Liver (tissue), 9 donors: Measurements from ENCODE around the gene CDC37. TPM values are rescaled to one million over a fixed set of nuclear protein-coding genes. Genes with fewer than 3 reads are reported as not detected.

Experiments
- DNase-seq: peaks from one replicate; pipeline ENCODE4 v3.0.0-alpha.2; 2017; ENCODE audit warnings: low spot score
- H3K27ac ChIP-seq, 2 donors: one replicate each; pipeline ENCODE4 v1.7.0; 2013; ENCODE audit warnings: inconsistent platforms in 2 of 2, low read length in 2 of 2, control low read depth in 1 of 2, low read depth in 1 of 2, mild to moderate bottlenecking in 1 of 2
- H3K27me3 ChIP-seq, 4 donors: one replicate each; pipeline versions ENCODE4 v1.6.1 to v1.7.0; 2013; ENCODE audit warnings: low read length in 3 of 4, inconsistent platforms in 1 of 4, mild to moderate bottlenecking in 1 of 4, moderate library complexity in 1 of 4; ENCODE audit not compliant: control insufficient read depth in 4 of 4, insufficient read depth in 4 of 4
- H3K36me3 ChIP-seq, 4 donors: one replicate each; pipeline versions ENCODE4 v1.6.1 to v1.7.0; 2013; ENCODE audit warnings: low read length in 3 of 4, mild to moderate bottlenecking in 3 of 4, low read depth in 1 of 4, moderate library complexity in 1 of 4; ENCODE audit not compliant: control insufficient read depth in 4 of 4, insufficient read depth in 3 of 4
- H3K4me1 ChIP-seq, 4 donors: one replicate each; pipeline versions ENCODE4 v1.6.1 to v1.7.0; 2013; ENCODE audit warnings: low read length in 3 of 4, mild to moderate bottlenecking in 3 of 4, moderate library complexity in 1 of 4; ENCODE audit not compliant: control insufficient read depth in 4 of 4, insufficient read depth in 4 of 4
- H3K4me3 ChIP-seq, 3 donors: one replicate each; pipeline versions ENCODE4 v1.6.1 to v1.7.0; 2013; ENCODE audit warnings: low read length in 3 of 3, control low read depth in 1 of 3, low read depth in 1 of 3, mild to moderate bottlenecking in 1 of 3
- H3K9ac ChIP-seq, 2 donors: one replicate each; pipeline ENCODE4 v1.7.0; 2013; ENCODE audit warnings: low read length in 2 of 2, mild to moderate bottlenecking in 2 of 2, moderate library complexity in 2 of 2, control low read depth in 1 of 2, low read depth in 1 of 2
- H3K9me3 ChIP-seq, 4 donors: one replicate each; pipeline versions ENCODE4 v1.6.1 to v1.7.0; 2013; ENCODE audit warnings: low read length in 3 of 4; ENCODE audit not compliant: control insufficient read depth in 4 of 4
- FOXA1 ChIP-seq: IDR thresholded peaks from 2 replicates; pipeline ENCODE4 v1.6.1; 2016; ENCODE audit warnings: antibody characterized with exemption
- FOXA2 ChIP-seq: IDR thresholded peaks from 2 replicates; pipeline ENCODE4 v1.6.1; 2016; ENCODE audit warnings: antibody characterized with exemption
- GABPA ChIP-seq, 2 donors: IDR thresholded peaks in 1 of 2; conservative IDR thresholded peaks in 1 of 2; 2 replicates each; pipeline ENCODE4 v1.6.1; 2016; ENCODE audit warnings: antibody characterized with exemption in 2 of 2, mild to moderate bottlenecking in 1 of 2, moderate library complexity in 1 of 2
- HNF4A ChIP-seq, 2 donors: conservative IDR thresholded peaks; 2 replicates each; pipeline ENCODE4 v1.6.1; 2016; ENCODE audit warnings: antibody characterized with exemption in 2 of 2, mild to moderate bottlenecking in 2 of 2
- HNF4G ChIP-seq: IDR thresholded peaks from 2 replicates; pipeline ENCODE4 v1.6.1; 2016; ENCODE audit warnings: antibody characterized with exemption
- JUND ChIP-seq, 2 donors: IDR thresholded peaks; 2 replicates each; pipeline ENCODE4 v1.6.1; 2016; ENCODE audit warnings: antibody characterized with exemption in 2 of 2
- NR2F2 ChIP-seq: IDR thresholded peaks from 2 replicates; pipeline ENCODE4 v1.6.1; 2016; ENCODE audit warnings: antibody characterized with exemption
- RAD21 ChIP-seq, 2 donors: IDR thresholded peaks; 2 replicates each; pipeline ENCODE4 v1.6.1; 2016; ENCODE audit warnings: antibody characterized with exemption in 2 of 2, mild to moderate bottlenecking in 2 of 2
- RXRA ChIP-seq, 2 donors: IDR thresholded peaks; 2 replicates each; pipeline ENCODE4 v1.6.1; 2017 to 2018; ENCODE audit warnings: antibody characterized with exemption in 2 of 2, mild to moderate bottlenecking in 1 of 2
- SP1 ChIP-seq: IDR thresholded peaks from 2 replicates; pipeline ENCODE4 v1.6.1; 2018; ENCODE audit warnings: antibody characterized with exemption, mild to moderate bottlenecking
- TAF1 ChIP-seq: conservative IDR thresholded peaks from 2 replicates; pipeline ENCODE4 v1.6.1; 2016; ENCODE audit warnings: antibody characterized with exemption, mild to moderate bottlenecking
- YY1 ChIP-seq: IDR thresholded peaks from 2 replicates; pipeline ENCODE4 v1.6.1; 2016; ENCODE audit warnings: antibody characterized with exemption, mild to moderate bottlenecking
- WGBS: extraction: QIAGEN DNeasy Blood & Tissue Kit; methylation state at CpG from one replicate; pipeline ENCODE4 v1.1.7; 2013; 5-methylcytosine and 5-hydroxymethylcytosine counted together
- polyA plus RNA-seq, 2 donors: library from polyadenylated mRNA; stranded (reverse) in 1 of 2; unstranded in 1 of 2; fragments of 200-250 nt in 1 of 2; fragments of >200 nt in 1 of 2; fragmentation: Nextera tagmentation in 1 of 2; extraction: Ambion mirVana in 1 of 2; gene quantifications; one replicate each; pipeline versions ENCODE4 v1.2.1 to v1.2.3, GENCODE V29; 2013 to 2015
- total RNA-seq, 2 donors: library from RNA; depleted of rRNA; stranded (reverse); fragments of >200 nt; gene quantifications; one replicate each; pipeline ENCODE4 v1.2.3, GENCODE V29; 2014
- TF ChIP-seq, protein P1 (sequence below): IDR thresholded peaks from 2 replicates; pipeline ENCODE4 v1.6.1; 2016; ENCODE audit warnings: antibody characterized with exemption, mild to moderate bottlenecking
- TF ChIP-seq, protein P2 (sequence below): IDR thresholded peaks from 2 replicates; pipeline ENCODE4 v1.6.1; 2016; ENCODE audit warnings: antibody characterized with exemption
- TF ChIP-seq, protein P3 (sequence below): IDR thresholded peaks from 2 replicates; pipeline ENCODE4 v1.6.1; 2016; ENCODE audit warnings: antibody characterized with exemption
- TF ChIP-seq, protein P4 (sequence below): fragments of 150-350 bp; IDR thresholded peaks from 2 replicates; pipeline ENCODE4 v1.5.1; 2017; ENCODE audit warnings: improper control_type of control experiment, low read depth, low read length; ENCODE audit not compliant: missing input control
- donor health status: healthy.
- donor health status: healthy.
- donor health status: healthy.
- donor health status: healthy.
- donor health status: healthy.

The CDC37 gene
- total and polyA plus RNA-seq, 4 donors = 46.0 to 69.9 (median 56.8) TPM

DNA sequence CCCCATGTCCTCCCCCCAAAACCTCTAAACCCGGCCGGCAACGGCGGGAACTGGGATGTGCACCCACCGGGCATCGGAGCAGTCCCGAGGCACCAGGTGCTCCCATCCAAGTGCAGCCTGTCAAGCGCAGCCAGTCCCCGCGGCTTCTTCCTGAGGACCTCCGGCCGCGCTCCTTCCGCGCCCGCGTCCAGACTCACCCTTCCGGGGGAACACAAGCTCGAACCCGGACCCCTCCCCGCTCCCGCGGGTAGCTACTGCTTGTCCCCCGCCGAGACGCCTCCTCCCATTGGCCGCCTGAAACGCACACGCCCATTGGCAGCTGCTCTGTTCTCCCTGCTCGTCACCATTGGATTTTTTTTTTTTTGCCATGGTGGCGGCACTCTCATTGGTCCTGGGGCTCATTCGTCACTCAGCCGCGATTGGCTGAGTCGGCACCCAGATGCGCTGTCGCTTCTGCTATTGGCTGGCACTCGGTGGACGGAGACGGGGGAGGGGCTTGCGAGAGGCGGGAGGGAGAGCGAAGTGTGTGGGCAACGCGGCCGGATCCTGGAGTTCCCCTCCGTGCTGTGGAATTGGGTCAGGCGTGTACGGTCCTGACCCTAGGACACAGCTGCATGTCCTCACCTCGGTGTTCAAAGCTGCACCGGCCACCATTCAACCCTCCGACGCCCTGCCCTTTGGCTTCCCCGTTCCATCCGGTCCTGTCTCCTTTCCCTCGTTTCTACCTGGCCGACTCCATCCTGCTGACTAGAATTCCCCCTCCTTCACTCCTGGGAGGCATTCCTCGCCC, 22.8 kb downstream of the CDC37 start, which contains the start of gene TYK2:
Gene TYK2, minus strand, starts transcription at position 260 of the 790 bp plus-strand sequence. CDS start 2,166 bp downstream, outside the sequence.
- Histone ChIP-seq H3K4me3 (peak within 1 kb of the TSS; percentile 75 to 86 (median 84)), H3K9me3 (no peaks in the 10 kb centered on the region), H3K36me3 (peaks cover 0 to 8% (median 3%) of the 10 kb centered on the region in 4 donors), H3K4me1 (peaks cover 2 to 11% (median 8%) of the 10 kb centered on the region in 4 donors), H3K27me3 (no peaks in the 10 kb centered on the region), H3K27ac (peak within 1 kb of the TSS; percentile 80 to 86), H3K9ac (peak within 1 kb of the TSS; percentile 59 to 90)
- TF ChIP-seq RXRA (IDR thresholded peaks at IDR 0.05) (peak; percentile 42 to 56), TAF1 (no peak), YY1 (peak; percentile 76), GABPA (IDR thresholded peaks at IDR 0.05 in 1 of 2, conservative IDR thresholded peaks at IDR 0.05 in 1 of 2) (peak in 1 of 2 donors; percentile 72), JUND (IDR thresholded peaks at IDR 0.05) (peak in 1 of 2 donors; percentile 14), FOXA1 (no peak), RAD21 (IDR thresholded peaks at IDR 0.05) (peak; percentile 17 to 27), FOXA2 (no peak), HNF4A (conservative IDR thresholded peaks at IDR 0.05) (peak in 1 of 2 donors; percentile 27), SP1 (peak; percentile 100), NR2F2 (peak; percentile 11), HNF4G (no peak)
- TF ChIP-seq, protein P1, sequence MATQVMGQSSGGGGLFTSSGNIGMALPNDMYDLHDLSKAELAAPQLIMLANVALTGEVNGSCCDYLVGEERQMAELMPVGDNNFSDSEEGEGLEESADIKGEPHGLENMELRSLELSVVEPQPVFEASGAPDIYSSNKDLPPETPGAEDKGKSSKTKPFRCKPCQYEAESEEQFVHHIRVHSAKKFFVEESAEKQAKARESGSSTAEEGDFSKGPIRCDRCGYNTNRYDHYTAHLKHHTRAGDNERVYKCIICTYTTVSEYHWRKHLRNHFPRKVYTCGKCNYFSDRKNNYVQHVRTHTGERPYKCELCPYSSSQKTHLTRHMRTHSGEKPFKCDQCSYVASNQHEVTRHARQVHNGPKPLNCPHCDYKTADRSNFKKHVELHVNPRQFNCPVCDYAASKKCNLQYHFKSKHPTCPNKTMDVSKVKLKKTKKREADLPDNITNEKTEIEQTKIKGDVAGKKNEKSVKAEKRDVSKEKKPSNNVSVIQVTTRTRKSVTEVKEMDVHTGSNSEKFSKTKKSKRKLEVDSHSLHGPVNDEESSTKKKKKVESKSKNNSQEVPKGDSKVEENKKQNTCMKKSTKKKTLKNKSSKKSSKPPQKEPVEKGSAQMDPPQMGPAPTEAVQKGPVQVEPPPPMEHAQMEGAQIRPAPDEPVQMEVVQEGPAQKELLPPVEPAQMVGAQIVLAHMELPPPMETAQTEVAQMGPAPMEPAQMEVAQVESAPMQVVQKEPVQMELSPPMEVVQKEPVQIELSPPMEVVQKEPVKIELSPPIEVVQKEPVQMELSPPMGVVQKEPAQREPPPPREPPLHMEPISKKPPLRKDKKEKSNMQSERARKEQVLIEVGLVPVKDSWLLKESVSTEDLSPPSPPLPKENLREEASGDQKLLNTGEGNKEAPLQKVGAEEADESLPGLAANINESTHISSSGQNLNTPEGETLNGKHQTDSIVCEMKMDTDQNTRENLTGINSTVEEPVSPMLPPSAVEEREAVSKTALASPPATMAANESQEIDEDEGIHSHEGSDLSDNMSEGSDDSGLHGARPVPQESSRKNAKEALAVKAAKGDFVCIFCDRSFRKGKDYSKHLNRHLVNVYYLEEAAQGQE = peak; percentile 67
- TF ChIP-seq, protein P2, sequence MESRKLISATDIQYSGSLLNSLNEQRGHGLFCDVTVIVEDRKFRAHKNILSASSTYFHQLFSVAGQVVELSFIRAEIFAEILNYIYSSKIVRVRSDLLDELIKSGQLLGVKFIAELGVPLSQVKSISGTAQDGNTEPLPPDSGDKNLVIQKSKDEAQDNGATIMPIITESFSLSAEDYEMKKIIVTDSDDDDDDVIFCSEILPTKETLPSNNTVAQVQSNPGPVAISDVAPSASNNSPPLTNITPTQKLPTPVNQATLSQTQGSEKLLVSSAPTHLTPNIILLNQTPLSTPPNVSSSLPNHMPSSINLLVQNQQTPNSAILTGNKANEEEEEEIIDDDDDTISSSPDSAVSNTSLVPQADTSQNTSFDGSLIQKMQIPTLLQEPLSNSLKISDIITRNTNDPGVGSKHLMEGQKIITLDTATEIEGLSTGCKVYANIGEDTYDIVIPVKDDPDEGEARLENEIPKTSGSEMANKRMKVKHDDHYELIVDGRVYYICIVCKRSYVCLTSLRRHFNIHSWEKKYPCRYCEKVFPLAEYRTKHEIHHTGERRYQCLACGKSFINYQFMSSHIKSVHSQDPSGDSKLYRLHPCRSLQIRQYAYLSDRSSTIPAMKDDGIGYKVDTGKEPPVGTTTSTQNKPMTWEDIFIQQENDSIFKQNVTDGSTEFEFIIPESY = no peak
- TF ChIP-seq, protein P3, sequence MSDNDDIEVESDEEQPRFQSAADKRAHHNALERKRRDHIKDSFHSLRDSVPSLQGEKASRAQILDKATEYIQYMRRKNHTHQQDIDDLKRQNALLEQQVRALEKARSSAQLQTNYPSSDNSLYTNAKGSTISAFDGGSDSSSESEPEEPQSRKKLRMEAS = peak; percentile 64
- TF ChIP-seq, protein P4, sequence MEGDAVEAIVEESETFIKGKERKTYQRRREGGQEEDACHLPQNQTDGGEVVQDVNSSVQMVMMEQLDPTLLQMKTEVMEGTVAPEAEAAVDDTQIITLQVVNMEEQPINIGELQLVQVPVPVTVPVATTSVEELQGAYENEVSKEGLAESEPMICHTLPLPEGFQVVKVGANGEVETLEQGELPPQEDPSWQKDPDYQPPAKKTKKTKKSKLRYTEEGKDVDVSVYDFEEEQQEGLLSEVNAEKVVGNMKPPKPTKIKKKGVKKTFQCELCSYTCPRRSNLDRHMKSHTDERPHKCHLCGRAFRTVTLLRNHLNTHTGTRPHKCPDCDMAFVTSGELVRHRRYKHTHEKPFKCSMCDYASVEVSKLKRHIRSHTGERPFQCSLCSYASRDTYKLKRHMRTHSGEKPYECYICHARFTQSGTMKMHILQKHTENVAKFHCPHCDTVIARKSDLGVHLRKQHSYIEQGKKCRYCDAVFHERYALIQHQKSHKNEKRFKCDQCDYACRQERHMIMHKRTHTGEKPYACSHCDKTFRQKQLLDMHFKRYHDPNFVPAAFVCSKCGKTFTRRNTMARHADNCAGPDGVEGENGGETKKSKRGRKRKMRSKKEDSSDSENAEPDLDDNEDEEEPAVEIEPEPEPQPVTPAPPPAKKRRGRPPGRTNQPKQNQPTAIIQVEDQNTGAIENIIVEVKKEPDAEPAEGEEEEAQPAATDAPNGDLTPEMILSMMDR = no peak
- WGBS = under 1% methylated on average over 58 of the region's 58 CpGs
- peak; percentile 99 for DNase-seq
